HTR-8/SVneo (cell line): ENCODE results near the gene TSFM.

Experiments used
- DNase-seq: peaks from one replicate; pipeline ENCODE4 v3.0.0; 2011; ENCODE audit warnings: low spot score, mixed read lengths; ENCODE audit not compliant: insufficient read length
- FAIRE-seq: peaks from 2 replicates; lab custom pipeline; 2011; peaks lifted over from hg19 to GRCh38; lab: Jason Lieb, UNC

Gene TSFM

DNA sequence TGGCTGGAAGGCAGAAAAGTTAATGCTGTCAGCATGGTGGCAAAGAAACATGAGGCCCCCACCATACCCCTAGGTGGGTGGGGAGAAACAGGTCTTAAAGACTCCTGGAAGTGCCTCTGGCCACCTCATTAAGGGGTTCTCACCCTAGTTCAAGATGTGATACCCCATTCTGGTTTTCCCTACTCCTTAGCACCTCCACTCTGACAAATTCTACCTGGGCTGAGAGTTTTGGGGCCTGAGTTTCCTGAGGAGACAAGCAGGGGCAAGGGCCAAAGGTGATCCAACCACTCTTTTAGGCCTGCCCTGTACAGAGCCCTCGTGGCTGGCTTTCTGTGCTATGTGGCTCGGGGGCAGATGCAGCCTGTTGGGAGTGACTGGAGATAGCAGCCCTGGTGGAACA, 43.8 kb downstream of the TSFM start:
- no peak for FAIRE-seq

DNA sequence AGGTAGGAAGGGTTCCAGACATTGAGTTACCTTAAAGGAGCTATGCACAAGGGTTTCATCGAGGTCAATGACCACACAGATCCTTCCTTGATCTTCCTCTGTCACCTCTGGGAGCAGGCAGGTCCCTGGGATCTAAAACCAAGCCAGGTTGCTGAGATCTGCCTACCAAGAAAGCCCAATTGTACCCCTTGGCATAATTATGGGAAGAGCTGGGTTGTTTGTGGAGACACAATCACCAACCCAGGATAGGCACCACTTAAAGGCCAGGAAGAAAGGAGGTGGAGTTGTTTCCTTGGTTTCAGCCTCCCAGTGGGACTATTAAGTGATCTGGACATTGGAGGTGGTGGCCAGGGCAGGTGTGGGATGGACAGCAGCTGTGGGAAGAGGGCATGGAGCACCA, 44.4 kb downstream of the TSFM start:
- DNase-seq = no peak
- no peak for FAIRE-seq

More for the DNA sequence above, 43.8 kb downstream of the TSFM start:
- no peak for DNase-seq

DNA sequence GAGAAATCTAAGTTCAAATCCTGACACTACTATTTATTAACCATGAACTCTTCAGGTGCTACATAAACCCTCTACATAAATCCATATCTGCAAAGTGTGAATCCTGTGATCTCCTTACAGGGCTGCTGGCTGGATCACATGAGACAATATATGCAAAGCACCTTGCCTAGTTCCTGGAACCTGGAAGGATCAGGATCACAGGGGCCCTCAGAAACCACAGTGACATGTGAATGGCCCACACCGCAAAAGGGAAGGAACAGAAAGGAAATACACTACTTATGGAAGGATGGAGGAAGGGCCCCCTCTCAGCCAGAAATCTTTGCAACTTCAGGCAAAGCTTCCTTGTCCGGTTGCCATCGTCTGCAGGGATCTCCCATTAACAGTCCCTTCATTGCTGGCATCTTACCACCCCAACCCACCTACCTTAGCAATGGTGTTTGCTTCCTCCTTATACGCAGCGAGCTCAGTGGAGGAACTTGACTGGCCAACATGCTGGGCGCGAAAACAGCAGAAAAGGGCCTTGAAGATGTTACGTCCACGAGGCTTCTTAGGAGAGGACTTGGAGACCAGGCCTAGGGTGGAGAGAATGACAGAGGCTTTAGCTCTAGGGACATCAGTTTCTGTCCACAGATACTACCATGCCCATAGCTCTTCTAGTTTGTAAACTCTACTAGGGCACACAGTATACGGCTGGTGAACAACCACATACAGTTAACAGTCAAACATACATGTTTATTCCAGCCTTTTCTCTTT, 46.6 kb downstream of the TSFM start:
- FAIRE-seq = no peak
- no peak for DNase-seq

DNA sequence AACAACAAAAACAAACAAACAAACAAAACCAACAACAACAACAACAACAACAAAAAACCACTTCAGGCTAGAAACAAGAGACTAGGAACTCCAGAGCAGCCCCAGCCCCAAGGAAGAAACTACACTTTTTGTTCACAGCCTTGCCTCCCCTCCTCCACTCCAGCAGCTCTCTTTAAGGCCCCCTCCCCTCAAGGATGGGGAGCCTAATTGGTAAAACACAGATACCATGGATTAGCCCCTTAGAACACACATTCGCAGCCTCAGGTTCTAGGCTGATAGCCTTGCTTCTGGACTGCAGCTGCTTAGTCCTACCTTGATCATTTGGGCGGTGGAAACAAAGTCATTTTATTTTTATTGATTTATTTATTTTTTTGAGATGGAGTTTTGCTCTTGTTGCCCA, 47.8 kb downstream of the TSFM start:
- FAIRE-seq = no peak
- no peak for DNase-seq

DNA sequence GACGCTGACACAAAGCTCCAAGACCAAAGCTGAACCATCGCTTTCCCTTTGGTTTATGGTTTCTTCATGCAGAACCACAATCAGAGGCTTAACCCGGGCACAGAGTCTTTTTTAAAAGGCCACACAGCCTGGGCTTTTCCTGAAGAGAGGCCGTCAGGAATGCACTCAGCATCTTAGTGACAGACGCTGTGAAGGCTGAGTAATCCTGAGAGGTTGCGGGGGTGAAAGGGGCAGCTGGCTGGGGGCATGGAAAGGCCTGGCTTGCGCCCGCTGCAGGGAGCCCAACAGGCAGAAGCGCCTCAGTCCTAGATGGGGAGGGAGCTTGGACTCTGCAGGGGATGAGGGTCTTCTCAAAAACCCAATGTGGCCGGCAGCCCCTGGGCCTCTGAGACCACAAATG, 50.4 kb downstream of the TSFM start:
- DNase-seq (no peak), FAIRE-seq (no peak)

DNA sequence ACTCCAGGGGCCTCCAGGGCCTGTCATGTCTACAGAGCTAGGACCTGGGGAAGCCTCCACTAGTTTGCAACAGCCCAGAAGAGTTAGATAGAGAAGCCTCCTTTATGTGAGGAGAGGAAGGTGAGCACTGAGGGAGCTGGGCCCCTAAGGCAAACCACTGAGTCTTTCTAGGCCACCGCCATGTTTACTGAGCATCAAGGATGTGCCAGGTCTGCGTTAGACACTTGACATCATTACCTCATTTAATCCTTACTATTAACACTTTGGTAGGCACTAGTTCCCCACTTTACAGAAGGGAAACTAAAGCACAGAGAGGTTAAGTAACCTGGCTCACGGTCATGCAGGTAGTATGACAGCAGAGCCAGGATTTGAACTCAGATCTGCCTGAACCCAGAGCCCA, 51.1 kb downstream of the TSFM start:
- no peak for DNase-seq
- FAIRE-seq = no peak

DNA sequence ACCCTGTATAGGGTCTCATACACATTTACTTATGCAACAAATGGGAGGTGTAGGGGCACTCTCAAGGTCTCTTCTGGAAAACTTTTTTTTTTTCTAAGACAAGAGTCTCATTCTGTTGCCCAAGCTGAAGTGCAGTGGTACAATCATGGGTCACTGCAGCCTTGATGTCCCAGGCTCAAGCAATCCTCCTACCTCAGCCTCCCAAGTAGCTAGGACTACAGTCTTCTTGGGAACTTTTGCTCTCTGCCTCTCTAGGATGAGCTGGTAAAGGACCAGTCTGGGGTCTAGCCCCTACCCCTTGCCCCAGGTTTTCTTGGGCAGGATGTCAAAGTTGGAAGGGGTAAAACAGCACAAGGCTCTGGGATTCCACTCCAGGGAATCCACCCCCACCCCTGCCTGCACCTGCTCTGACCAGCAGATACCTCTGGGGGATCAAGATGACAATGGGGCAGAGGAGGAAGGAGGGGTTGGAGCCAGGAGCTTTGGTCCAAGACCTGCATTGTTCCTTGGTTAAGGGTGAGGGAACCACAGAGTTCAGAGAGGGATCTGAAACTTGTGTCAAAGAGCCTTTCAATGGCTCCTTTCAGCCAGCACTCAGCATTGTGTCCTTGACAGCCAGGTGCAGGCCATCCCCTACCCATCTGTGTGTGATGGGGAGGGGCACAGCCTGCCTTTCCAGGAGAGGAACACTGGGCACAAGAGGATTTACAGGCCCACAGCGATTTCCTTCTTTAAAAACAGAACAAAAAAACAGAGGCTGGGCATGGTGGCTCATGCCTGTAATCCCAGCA, 51.7 kb downstream of the TSFM start:
- FAIRE-seq (no peak), DNase-seq (no peak)

DNA sequence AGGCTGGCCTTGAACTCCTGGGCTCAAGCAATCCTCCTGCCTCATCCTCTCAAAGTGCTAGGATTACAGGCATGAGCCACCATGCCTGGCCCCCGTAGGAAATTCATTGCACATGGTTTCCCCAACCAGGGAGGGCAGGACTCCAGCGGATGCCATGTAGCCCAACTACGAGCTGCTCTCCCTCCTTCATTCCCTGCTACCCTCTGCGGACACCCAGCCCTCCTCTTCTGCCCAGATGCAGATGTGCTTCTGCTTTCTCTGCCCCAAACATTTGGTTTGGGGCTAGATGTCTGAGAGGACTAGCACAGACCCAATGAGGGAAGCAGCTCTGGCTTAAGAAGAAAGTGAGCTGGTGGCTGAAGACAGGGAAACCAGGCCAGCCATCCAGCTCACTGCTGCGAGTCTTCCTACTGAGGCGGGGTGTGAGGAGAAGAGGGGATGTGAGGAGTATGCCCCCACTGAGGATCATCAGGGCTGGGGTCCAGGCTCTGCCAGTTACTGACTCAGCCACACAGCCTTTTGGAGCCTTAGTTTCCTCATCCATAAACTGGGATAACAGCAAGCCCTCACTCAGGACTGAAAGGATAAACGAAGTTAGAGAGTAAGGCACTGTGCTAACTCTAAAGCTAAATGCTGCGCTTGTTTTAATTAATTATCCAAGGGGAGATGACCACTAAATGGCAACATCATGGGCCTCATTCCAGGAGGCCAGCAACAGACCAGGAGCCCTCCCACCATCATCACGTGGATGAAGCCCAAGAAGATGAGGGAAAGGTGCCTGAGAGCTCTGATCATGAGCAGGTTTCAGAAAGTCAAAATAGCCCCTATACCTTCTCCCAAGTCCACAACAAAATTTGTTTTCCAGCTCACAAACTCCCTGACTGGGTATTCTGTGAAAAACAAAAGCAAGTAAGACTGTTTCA, 53.0 kb downstream of the TSFM start:
- no peak for DNase-seq

DNA sequence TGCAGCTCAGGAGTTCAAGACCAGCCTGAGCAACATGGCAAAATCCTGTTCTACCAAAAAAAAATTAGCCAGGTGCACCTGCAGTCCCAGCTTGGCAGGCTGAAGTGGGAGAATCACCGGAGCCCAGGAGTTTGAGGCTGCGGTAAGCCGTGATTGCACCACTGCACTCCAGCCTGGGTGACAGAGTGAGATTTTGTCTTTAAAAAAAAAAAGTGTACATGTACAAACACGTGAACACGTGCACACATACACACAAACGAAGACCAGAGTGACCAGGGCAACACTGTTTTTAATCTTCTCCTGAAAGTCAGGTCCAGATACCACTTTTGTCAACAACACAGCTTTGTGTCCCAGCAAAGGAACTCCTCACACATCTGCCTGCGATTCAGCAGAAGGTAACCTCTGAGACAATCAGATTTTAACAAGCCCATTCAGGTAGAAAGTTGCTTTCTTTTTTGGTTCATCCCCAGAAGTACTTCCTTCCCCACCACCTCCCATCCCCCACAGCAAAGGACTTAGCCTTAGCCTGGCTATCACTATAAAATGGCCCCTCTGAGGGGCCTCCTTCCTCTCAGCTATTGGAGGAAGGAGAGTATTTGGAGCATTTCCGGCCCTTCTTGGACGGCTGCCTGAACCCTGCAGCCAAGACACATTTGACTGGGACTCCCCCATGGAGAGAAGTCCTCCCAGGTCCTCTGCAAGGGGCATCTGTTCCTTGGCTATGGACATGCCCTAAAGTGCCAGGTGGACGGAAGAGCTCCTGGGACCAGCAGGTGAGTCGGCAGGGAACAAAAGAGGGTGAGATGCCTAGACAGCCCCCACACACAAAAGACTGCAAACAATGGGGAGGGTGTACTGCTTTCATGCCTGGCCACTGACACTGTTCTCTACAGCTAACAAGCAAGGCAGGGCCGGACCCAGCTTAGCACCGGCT, 54.1 kb downstream of the TSFM start:
- FAIRE-seq (no peak), DNase-seq (peak; percentile 85)

More for the DNA sequence above, 53.0 kb downstream of the TSFM start:
- FAIRE-seq = no peak

DNA sequence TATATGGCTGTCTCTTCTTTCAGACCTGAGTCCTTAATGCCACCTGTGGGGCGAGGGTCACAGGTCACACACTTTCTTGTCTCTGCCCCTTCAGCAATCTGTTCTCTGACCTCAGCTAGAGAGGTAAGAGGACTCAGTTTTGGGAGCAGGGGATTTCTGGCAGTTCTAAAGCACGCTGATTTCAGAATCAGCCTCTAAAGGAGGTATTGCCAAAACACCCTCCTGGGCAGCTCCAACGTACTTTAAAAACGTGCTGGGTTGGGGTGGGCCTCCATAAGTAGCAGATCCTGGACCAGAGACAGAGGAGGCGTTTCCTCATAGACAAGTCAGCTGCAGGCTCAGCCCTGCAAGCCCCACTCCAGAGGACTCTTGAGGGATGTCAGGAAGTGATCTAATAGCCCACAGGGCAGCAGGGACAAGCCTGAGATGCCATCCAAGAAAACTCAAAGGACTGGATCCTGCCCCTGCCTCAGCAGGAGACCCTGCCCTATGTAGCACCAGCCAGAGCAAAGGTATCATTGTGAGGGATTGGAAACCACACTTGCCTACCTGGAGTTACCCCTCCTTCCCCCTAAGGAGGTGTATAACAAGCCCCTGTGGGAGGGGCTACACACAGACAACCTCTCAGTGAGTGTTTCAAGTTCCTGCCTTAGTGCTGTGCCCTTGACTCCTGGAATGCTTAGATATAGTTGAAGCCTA, 55.4 kb downstream of the TSFM start:
- DNase-seq (peak; percentile 60), FAIRE-seq (no peak)

DNA sequence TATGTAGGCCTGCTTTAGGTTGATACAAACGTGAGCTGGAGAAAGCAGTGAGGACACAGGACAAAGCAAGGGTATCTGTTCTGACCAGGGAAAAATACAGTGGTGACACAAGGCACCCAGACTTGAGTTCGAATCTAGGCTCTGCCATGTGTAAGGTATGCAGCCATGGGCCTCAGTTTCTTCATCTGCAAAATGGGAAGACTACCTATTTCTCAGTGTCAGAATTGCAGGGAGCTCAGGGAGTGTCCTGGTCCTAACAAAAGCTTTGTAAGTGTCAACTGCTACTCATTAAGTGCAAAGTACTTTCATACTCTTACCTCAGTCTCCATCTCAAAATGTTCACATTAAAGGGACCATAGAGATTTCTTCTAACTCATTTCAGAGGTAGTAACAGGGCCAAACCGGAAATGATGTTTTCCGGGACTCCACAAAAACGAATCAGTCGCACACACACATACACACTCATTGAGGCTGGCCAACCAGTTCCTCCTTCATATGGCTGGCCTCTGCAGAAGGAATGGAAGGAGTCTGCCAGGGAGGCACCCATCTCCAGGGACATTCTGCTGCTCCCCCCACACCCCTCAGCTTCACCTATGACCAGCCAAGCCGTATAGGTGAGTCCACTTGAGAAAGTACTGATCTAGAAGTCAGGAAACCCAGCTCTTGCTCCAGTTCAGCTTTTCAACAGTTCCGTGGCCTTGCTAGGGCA, 56.2 kb downstream of the TSFM start:
- DNase-seq (no peak), FAIRE-seq (no peak)

DNA sequence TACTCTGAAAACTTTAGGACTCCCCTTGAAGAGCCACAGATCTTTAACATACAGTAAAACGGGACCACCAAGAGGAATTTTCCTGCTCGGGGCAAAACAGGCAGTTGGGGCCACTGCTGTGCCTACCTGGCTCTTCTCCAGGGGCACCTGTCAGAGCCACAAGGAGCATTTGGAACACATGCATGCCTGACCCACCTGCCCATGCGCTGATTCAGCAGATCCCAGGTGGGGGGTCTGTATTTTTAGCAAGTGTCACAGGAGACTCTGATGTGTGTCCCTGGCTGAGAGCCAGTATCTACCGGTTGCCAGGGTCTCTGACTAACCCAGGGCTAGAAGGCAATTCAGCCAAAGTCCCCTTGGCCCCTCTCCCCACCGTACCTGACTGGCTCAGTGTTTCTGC, 57.4 kb downstream of the TSFM start:
- no peak for DNase-seq
- no peak for FAIRE-seq

DNA sequence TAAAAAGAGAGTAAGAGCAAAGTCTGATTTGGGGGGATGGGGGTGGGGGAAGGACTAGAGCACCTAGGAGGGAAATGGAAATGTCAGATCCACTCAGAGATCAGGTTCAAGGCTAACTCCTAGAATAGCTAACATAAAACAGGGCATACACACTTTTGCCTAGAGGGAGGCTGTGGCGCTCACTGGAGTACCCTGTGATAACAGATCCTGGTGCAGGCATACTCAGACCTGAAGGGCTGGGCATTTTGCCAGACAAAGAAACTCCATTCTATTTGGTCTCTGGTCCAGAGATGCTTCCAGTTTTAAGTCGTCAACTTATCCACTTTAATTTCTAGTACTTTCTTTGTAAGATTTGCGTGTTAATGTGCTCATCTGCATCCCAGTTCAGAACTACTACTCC, 58.1 kb downstream of the TSFM start:
- DNase-seq (no peak), FAIRE-seq (no peak)

DNA sequence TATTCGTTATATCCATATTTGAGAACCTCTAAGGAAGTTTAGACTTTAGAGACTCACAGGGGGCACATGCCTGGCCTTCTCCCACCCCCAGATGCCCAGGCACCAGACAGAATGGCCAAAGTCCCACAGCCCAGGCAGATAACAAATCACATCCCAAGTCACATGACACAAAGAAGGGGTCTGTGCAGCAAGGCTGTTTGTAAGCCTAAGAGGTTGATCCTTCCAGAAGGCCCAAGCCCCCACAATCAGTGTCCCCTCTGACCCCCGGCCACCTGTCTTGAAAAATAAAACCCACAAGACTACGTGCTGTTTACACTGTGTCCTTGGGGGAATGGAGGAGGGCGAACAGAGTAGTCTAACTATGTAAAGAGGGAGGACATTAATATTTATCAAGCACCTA, 58.9 kb downstream of the TSFM start:
- FAIRE-seq = no peak
- no peak for DNase-seq

DNA sequence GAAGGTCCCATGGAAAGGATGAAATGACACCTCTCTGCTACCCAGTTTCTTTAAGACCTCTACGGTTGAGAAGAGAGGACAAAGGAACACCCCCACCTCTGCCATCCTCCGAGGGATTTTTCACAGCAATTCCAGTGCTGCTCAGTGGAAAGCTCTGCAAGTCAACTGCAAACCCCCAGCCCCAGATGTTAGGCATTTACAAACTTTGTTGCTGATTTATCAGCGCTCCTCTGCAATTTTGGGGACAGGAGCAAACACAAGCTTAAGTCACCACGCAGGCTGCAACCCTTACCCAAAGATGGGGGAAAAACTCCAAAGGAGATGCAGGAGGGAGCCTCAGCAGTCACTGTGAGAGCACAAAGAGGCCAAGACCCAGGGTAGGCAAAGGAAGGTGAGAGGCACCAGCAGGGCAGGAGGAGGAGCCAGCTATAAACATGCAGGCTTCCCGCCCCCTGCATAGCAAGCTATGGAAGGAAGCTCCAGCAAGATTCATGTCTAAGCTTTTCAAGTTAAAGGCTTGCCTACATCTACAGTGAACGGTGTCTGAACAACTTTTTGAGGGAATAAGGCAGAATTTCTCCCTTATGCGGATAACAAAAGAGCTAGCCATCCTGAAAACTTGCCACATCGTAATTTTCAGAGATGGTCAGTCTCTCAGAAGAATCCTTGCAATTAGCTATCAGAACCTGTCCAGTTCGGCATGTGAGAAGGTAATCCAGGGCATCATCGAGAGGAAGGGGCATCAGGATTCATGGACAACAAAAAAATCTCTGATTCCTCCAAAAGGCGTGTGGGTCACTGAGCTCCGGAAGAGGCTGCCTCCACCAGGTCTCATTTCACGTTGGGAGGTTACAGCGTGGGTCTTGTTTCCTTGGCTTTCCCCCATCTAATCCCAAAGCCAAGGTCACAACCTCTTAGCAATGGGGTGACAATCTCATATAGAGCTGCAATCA, 60.0 kb downstream of the TSFM start:
- DNase-seq (no peak), FAIRE-seq (no peak)

DNA sequence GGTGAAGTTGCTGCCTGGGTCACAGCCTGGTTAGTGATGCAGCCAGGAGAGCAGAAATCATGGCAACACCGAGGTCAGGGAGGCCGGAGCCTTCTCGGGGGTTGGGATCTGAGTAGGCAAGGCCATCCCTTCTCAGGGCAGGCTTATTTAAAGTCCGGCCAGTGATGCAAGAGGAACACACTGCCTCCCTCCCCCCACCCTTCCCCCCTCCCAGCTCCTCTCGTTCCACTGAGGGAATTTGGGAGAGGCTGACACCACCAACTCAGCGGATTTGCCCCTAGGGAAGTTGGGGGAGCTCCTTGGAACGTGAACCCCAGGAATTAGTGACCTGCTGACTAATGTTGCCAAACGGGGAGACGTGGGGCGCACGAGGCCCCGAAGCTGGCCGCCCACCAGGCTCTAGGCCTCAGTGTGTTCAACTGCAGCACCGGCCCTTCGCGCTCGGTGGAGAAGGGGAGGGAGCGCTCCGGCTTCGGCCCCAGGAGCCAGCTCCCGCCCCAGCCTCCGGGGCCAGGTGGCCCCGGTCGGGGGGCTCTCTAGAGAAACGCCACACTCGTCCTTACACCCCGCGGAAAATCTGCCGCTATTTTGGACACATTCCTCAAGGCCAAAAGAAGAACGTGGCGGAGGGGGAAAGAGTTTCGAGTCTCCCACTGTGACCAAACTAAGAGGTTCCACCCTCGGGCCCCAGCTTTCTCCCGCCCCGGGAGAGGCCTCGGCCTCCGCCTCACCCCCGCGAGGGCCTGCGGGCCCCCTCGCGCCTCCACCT, 62.3 kb downstream of the TSFM start:
- FAIRE-seq = no peak
- peak; percentile 58 for DNase-seq
